CD14-positive monocyte (primary cell): ENCODE data around the gene ELMO3. TPM values are rescaled to one million over a fixed set of nuclear protein-coding genes. Genes with fewer than 3 reads are reported as not detected.
A peak's percentile ranks its signal among the peaks of the same experiment; 100 is the strongest.

Experiments
- DNase-seq, 3 donors: peaks; one replicate each; pipeline ENCODE4 v3.0.0-alpha.2; 2011 to 2022
- H2AFZ ChIP-seq: 2 replicates; pipeline ENCODE4 v1.6.0; 2012; ENCODE audit warnings: mild to moderate bottlenecking, low read depth, low read length, inconsistent platforms; ENCODE audit not compliant: insufficient read depth, poor library complexity, severe bottlenecking
- H3K27ac ChIP-seq, 2 donors: 1 replicate in 1 of 2; 2 replicates in 1 of 2; pipeline ENCODE4 v1.5.1; 2012 to 2013; ENCODE audit warnings: low read length in 2 of 2, control low read depth in 1 of 2, inconsistent platforms in 1 of 2, low read depth in 1 of 2, mild to moderate bottlenecking in 1 of 2
- H3K27me3 ChIP-seq, 2 donors: one replicate each; pipeline versions ENCODE4 v1.6.0 to v1.6.1; 2011 to 2013; ENCODE audit warnings: low read length in 2 of 2; ENCODE audit not compliant: control insufficient read depth in 2 of 2, insufficient read depth in 2 of 2
- H3K36me3 ChIP-seq, 2 donors: replicated peaks in 1 of 2; 1 replicate in 1 of 2; 2 replicates in 1 of 2; pipeline versions ENCODE4 v1.5.1 to v1.6.1; 2012 to 2013; ENCODE audit warnings: low read length in 2 of 2, control low read depth in 1 of 2, inconsistent platforms in 1 of 2, mild to moderate bottlenecking in 1 of 2; ENCODE audit not compliant: insufficient read depth in 2 of 2, control insufficient read depth in 1 of 2
- H3K4me1 ChIP-seq, 2 donors: 1 replicate in 1 of 2; 2 replicates in 1 of 2; pipeline versions ENCODE4 v1.5.1 to v1.6.1; 2012 to 2013; ENCODE audit warnings: low read length in 2 of 2, control low read depth in 1 of 2, inconsistent platforms in 1 of 2, mild to moderate bottlenecking in 1 of 2, moderate library complexity in 1 of 2; ENCODE audit not compliant: insufficient read depth in 2 of 2, control insufficient read depth in 1 of 2
- H3K4me2 ChIP-seq: replicated peaks from 2 replicates; pipeline ENCODE3; 2012; ENCODE audit warnings: low read length, moderate library complexity, mild to moderate bottlenecking; ENCODE audit not compliant: poor library complexity, severe bottlenecking; ENCODE audit errors: extremely low read depth
- H3K4me3 ChIP-seq, 3 experiments: fragments of 200-600 bp in 1 of 3; sonication (generic) in 1 of 3; replicated peaks in 1 of 3; 1 replicate in 2 of 3; 2 replicates in 1 of 3; pipeline ENCODE4 v1.5.1; 2011 to 2013; ENCODE audit warnings: low read length in 3 of 3, mild to moderate bottlenecking in 3 of 3, control low read depth in 2 of 3, low read depth in 2 of 3, inconsistent platforms in 1 of 3, moderate library complexity in 1 of 3
- H3K79me2 ChIP-seq: 2 replicates; pipeline ENCODE4 v1.6.0; 2012; ENCODE audit warnings: mild to moderate bottlenecking, control low read depth, inconsistent platforms, low read length, moderate library complexity; ENCODE audit not compliant: insufficient read depth
- H3K9ac ChIP-seq: 2 replicates; pipeline ENCODE4 v1.6.0; 2017; ENCODE audit warnings: low read length, mild to moderate bottlenecking; ENCODE audit not compliant: insufficient read depth, poor library complexity, severe bottlenecking
- H3K9me3 ChIP-seq, 2 donors: replicated peaks in 1 of 2; 1 replicate in 1 of 2; 2 replicates in 1 of 2; pipeline versions ENCODE4 v1.5.1 to v1.6.1; 2012 to 2013; ENCODE audit warnings: low read length in 2 of 2, control low read depth in 1 of 2; ENCODE audit not compliant: control insufficient read depth in 1 of 2, insufficient read depth in 1 of 2
- H4K20me1 ChIP-seq: 2 replicates; pipeline ENCODE4 v1.6.0; 2012; ENCODE audit warnings: mild to moderate bottlenecking, low read length, control low read depth, moderate library complexity; ENCODE audit not compliant: insufficient read depth
- H3K27ac Mint-ChIP-seq, 7 donors: one replicate each; pipeline ENCODE4 v1.8.0; 2020; ENCODE audit warnings: mild to moderate bottlenecking in 7 of 7, mixed read lengths in 7 of 7, moderate library complexity in 6 of 7, inconsistent platforms in 2 of 7
- H3K27me3 Mint-ChIP-seq, 3 donors: one replicate each; pipeline ENCODE4 v1.8.0; 2021 to 2022; ENCODE audit warnings: low read depth in 3 of 3, mild to moderate bottlenecking in 3 of 3, mixed read lengths in 3 of 3, moderate library complexity in 3 of 3, inconsistent platforms in 1 of 3
- H3K36me3 Mint-ChIP-seq, 2 donors: one replicate each; pipeline ENCODE4 v1.8.0; 2020; ENCODE audit warnings: mixed read lengths in 2 of 2, inconsistent platforms in 1 of 2, mild to moderate bottlenecking in 1 of 2
- H3K4me1 Mint-ChIP-seq: one replicate; pipeline ENCODE4 v1.8.0; 2020; ENCODE audit warnings: mild to moderate bottlenecking, mixed read lengths
- H3K4me3 Mint-ChIP-seq, 2 donors: one replicate each; pipeline ENCODE4 v1.8.0; 2020; ENCODE audit warnings: mild to moderate bottlenecking in 2 of 2, mixed read lengths in 2 of 2, moderate library complexity in 1 of 2
- H3K9me3 Mint-ChIP-seq, 7 donors: one replicate each; pipeline ENCODE4 v1.8.0; 2020 to 2022; ENCODE audit warnings: mixed read lengths in 7 of 7, mild to moderate bottlenecking in 6 of 7, moderate library complexity in 6 of 7, inconsistent platforms in 2 of 7
- WGBS: methylation state at CpG from one replicate; pipeline ENCODE4 v1.1.5; 2013; ENCODE audit warnings: missing lambda C conversion rate; ENCODE audit not compliant: insufficient coverage; 5-methylcytosine and 5-hydroxymethylcytosine counted together
- intact Hi-C, 2 donors: fragments of 100-400 bp; cut with micrococcal nuclease; formaldehyde crosslinking; loops; one replicate each; pipeline versions ENCODE4 v1.15.0 to v1.15.1; 2023
- polyA plus RNA-seq, 3 donors: library from polyadenylated mRNA; depleted of rRNA in 1 of 3; unstranded in 2 of 3; stranded (reverse) in 1 of 3; fragments of 300-500 nt in 2 of 3; fragments of >200 nt in 1 of 3; fragmentation: Illumina TruSeq in 2 of 3; gene quantifications; 1 replicate in 2 of 3; 2 replicates in 1 of 3; pipeline ENCODE4 v1.2.3, GENCODE V29; 2012 to 2021
- TF ChIP-seq, protein P1 (sequence below): fragments of 200-600 bp; IDR thresholded peaks from one replicate; pipeline ENCODE4 v1.8.0; 2022; ENCODE audit warnings: antibody characterized with exemption, mild to moderate bottlenecking

The ELMO3 gene
- polyA plus RNA-seq, 3 donors = 0.15 to 7.0 TPM; not detected in 1

DNA sequence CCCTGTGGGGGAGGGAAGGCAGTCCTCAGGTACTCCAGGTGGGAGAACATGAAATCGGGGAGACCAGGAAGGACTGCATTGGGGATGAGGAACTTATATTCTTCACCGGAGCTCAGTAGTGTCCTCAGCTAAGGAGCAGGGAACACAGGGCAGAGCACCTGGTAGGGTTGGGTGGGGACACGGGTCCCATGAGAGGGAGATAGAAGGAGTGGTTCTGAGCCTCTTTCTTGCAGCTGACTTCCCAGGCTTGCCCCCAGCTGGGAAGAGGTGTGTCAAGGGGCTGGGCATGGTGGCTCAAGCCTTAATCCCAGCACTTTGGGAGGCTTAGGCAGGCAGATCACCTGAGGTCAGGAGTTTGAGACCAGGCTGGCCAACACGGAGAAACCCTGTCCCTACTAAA, 46.3 kb downstream of the ELMO3 start:
- Histone ChIP-seq H3K9ac (peak overlapping the region; percentile 85), H3K4me2 (peak overlapping the region; percentile 87), H3K36me3 (peaks cover 0 to 6% of the 10 kb centered on the region in 2 donors), H3K9me3 (no peaks in the 10 kb centered on the region), H3K27me3 (peaks cover 19 to 22% of the 10 kb centered on the region in 2 donors), H3K79me2 (peaks cover 54% of the 10 kb centered on the region), H4K20me1 (peaks cover 25% of the 10 kb centered on the region), H3K4me1 (peaks cover 68 to 75% of the 10 kb centered on the region in 2 donors), H2AFZ (no peak overlapping the region), H3K27ac (peak overlapping the region; percentile 84 to 100), H3K4me3 (peak overlapping the region; percentile 71 to 97 (median 74))
- Mint-ChIP-seq H3K4me3 (peak overlapping the region; percentile 92), H3K4me1 (peaks cover 70% of the 10 kb centered on the region), H3K27ac (peak overlapping the region; percentile 99 to 100 (median 99)), H3K27me3 (peaks cover 18 to 27% (median 22%) of the 10 kb centered on the region in 3 donors), H3K36me3 (peaks cover 11 to 19% of the 10 kb centered on the region in 2 donors), H3K9me3 (peaks cover 0 to 9% (median 4%) of the 10 kb centered on the region in 7 donors)
- WGBS = 28% methylated on average over 4 of the region's 4 CpGs
- intact Hi-C loops = loop anchor here in 1 of 2 donors (10.0 kb wide), 3 partner anchors 230 to 550 kb away; partner anchors contain the start of genes CMTM4 and CTCF
- TF ChIP-seq, protein P1, sequence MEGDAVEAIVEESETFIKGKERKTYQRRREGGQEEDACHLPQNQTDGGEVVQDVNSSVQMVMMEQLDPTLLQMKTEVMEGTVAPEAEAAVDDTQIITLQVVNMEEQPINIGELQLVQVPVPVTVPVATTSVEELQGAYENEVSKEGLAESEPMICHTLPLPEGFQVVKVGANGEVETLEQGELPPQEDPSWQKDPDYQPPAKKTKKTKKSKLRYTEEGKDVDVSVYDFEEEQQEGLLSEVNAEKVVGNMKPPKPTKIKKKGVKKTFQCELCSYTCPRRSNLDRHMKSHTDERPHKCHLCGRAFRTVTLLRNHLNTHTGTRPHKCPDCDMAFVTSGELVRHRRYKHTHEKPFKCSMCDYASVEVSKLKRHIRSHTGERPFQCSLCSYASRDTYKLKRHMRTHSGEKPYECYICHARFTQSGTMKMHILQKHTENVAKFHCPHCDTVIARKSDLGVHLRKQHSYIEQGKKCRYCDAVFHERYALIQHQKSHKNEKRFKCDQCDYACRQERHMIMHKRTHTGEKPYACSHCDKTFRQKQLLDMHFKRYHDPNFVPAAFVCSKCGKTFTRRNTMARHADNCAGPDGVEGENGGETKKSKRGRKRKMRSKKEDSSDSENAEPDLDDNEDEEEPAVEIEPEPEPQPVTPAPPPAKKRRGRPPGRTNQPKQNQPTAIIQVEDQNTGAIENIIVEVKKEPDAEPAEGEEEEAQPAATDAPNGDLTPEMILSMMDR = no peak
- DNase-seq = no peak

DNA sequence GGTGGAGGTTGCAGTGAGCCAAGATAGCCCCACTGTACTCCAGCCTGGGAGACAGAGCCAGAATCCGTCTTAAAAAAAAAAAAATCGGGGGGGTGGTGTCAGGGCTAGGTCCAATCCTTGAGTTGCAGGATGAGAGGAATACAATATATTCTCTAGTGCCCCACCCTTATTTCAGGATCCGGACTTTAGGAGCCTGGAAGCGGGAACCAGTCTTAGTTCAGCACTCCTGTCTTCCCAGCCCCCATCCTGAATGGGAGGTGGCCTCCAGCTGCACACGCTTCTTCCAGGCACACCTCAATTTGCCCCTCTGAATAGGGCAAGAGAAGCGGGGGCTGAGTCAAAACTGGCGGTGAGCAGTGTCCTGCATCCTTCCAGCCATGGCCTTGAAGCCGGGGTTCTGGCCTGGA, 46.7 kb downstream of the ELMO3 start:
- H3K9ac ChIP-seq = peak overlapping the region; percentile 85
- peaks cover 23 to 27% of the 10 kb centered on the region in 2 donors for H3K27me3 ChIP-seq
- peak overlapping the region; percentile 87 for H3K4me2 ChIP-seq
- H3K9me3 ChIP-seq = no peaks in the 10 kb centered on the region
- 18% methylated on average over 5 of the region's 8 CpGs for WGBS
- TF ChIP-seq, protein P1 = no peak
- Mint-ChIP-seq H3K27me3 (peaks cover 22 to 32% (median 27%) of the 10 kb centered on the region in 3 donors), H3K27ac (peak overlapping the region; percentile 99 to 100 (median 99)), H3K4me3 (peak overlapping the region; percentile 92), H3K36me3 (peaks cover 12 to 17% of the 10 kb centered on the region in 2 donors), H3K4me1 (peaks cover 67% of the 10 kb centered on the region), H3K9me3 (peaks cover 0 to 9% (median 4%) of the 10 kb centered on the region in 7 donors)
- H3K79me2 ChIP-seq = peaks cover 49% of the 10 kb centered on the region
- DNase-seq = no peak
- peak overlapping the region; percentile 84 to 100 for H3K27ac ChIP-seq
- peaks cover 68 to 75% of the 10 kb centered on the region in 2 donors for H3K4me1 ChIP-seq
- peak overlapping the region; percentile 76 for H2AFZ ChIP-seq
- intact Hi-C loops = loop anchor here (1.0 to 10.0 kb wide), 6 partner anchors 19 to 551 kb away; partner anchors contain the start of genes E2F4 (in 2 of the 2), CMTM4 (in 1 of the 2), CTCF (in 1 of the 2) and TMEM208 (in 1 of the 2)
- H4K20me1 ChIP-seq = peaks cover 20% of the 10 kb centered on the region
- H3K36me3 ChIP-seq = peaks cover 0 to 6% of the 10 kb centered on the region in 2 donors
- peak overlapping the region; percentile 71 to 97 (median 74) for H3K4me3 ChIP-seq
